Measurements from ENCODE around the gene TSC22D4.

DNA sequence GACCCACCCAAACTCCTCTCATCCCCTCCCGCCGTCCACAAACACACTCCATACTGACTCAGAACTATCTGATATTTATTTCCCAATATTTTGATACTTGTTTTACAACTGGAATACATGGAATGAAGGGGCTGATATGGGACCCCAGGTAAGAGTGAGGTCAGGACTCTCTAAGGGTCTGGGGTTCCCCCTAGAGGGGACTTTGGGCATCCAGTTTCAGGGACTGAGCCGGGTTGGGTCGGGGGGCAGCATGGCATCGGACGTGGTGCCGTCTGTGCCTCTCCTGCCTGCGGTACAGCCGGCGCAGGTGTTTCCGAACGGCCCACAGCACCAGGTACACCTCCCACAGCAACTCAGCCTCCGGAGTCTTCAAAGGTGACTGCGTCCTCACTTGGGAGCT lies 22.5 kb downstream of the TSC22D4 start:
- TF ChIP-seq, protein P1, sequence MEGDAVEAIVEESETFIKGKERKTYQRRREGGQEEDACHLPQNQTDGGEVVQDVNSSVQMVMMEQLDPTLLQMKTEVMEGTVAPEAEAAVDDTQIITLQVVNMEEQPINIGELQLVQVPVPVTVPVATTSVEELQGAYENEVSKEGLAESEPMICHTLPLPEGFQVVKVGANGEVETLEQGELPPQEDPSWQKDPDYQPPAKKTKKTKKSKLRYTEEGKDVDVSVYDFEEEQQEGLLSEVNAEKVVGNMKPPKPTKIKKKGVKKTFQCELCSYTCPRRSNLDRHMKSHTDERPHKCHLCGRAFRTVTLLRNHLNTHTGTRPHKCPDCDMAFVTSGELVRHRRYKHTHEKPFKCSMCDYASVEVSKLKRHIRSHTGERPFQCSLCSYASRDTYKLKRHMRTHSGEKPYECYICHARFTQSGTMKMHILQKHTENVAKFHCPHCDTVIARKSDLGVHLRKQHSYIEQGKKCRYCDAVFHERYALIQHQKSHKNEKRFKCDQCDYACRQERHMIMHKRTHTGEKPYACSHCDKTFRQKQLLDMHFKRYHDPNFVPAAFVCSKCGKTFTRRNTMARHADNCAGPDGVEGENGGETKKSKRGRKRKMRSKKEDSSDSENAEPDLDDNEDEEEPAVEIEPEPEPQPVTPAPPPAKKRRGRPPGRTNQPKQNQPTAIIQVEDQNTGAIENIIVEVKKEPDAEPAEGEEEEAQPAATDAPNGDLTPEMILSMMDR (conservative IDR thresholded peaks at IDR 0.05 in 1 of 2, IDR thresholded peaks at IDR 0.05 in 1 of 2; ENCODE audit: extremely low read depth in 1 of 2, insufficient read depth in 1 of 2, low read depth in 1 of 2, low read length in 2 of 2), result no peak
- no peak for TF ChIP-seq EZH2 (IDR thresholded peaks at IDR 0.05; ENCODE audit: borderline replicate concordance, low read length)

All from mammary epithelial cell (primary cell).